AG04449 (cell line): Measurements from ENCODE around the gene SDR42E1.

Source experiments
- CTCF ChIA-PET: fragments of 350-600 bp; formaldehyde crosslinking; extraction: SDS; loops from one replicate; lab custom pipeline; 2021; ENCODE audit warnings: antibody characterized with exemption; lab: Yijun Ruan, JAX
- POLR2A ChIA-PET: fragments of 400-600, 350-600 bp; formaldehyde crosslinking; extraction: SDS; loops from one replicate; lab custom pipeline; 2020; ENCODE audit warnings: antibody characterized with exemption, inconsistent platforms; lab: Yijun Ruan, JAX
- DNase-seq: peaks from one replicate; pipeline ENCODE4 v3.0.0-alpha.2; 2010; ENCODE audit warnings: low read depth, low spot score
- H3K4me3 ChIP-seq: 2 replicates; pipeline ENCODE4 v1.5.1; 2011; ENCODE audit warnings: low read depth, mild to moderate bottlenecking, control low read depth, low read length
- CTCF ChIP-seq: IDR thresholded peaks from one replicate; pipeline ENCODE4 v1.5.1; 2011; ENCODE audit warnings: mild to moderate bottlenecking, moderate library complexity, low read length, control low read depth, inconsistent platforms; ENCODE audit not compliant: insufficient read depth; ENCODE audit errors: missing control alignments

The SDR42E1 gene

GRCh38 chr16:82055117-82055516 is 43.8 kb upstream of the SDR42E1 start:
- no peak for DNase-seq
- ChIA-PET CTCF (no interaction called here), POLR2A (no interaction called here)
- no peak for TF ChIP-seq CTCF
- no peak overlapping the region for H3K4me3 ChIP-seq

- POLR2A ChIA-PET: no interaction called here
- no peak for DNase-seq
- CTCF ChIA-PET: no interaction called here
Measured at GRCh38 chr16:82051656-82052055, 40.4 kb upstream of the SDR42E1 start.

GRCh38 chr16:82050909-82051357 is 39.7 kb upstream of the SDR42E1 start:
- no peak overlapping the region for H3K4me3 ChIP-seq
- no peak for TF ChIP-seq CTCF
- no peak for DNase-seq
- ChIA-PET POLR2A (no interaction called here), CTCF (no interaction called here)

More at GRCh38 chr16:82051656-82052055, 40.4 kb upstream of the SDR42E1 start:
- H3K4me3 ChIP-seq: no peak overlapping the region
- no peak for TF ChIP-seq CTCF

- no peak for TF ChIP-seq CTCF
- POLR2A ChIA-PET: no interaction called here
- DNase-seq: no peak
- no peak overlapping the region for H3K4me3 ChIP-seq
- CTCF ChIA-PET: interaction anchor here (1.1 kb wide), 1 partner anchor 10 kb away, joined by 3 read pairs; no protein-coding TSS in a partner anchor
Measured at GRCh38 chr16:82050506-82050905, 39.2 kb upstream of the SDR42E1 start.

- CTCF ChIA-PET: interaction anchor here (1.0 to 1.1 kb wide), 2 partner anchors 11 to 13 kb away, joined by 3 read pairs; no protein-coding TSS in a partner anchor
- H3K4me3 ChIP-seq: no peak overlapping the region
- TF ChIP-seq CTCF: no peak
- POLR2A ChIA-PET: no interaction called here
- no peak for DNase-seq
Measured at GRCh38 chr16:82049484-82049883, 38.2 kb upstream of the SDR42E1 start.

- TF ChIP-seq CTCF: no peak
- POLR2A ChIA-PET: no interaction called here
- CTCF ChIA-PET: interaction anchor here (0.7 to 1.1 kb wide), 2 partner anchors 11 to 14 kb away, joined by 3 read pairs; no protein-coding TSS in a partner anchor
- no peak overlapping the region for H3K4me3 ChIP-seq
- no peak for DNase-seq
Measured at GRCh38 chr16:82047787-82048186, 36.5 kb upstream of the SDR42E1 start.
